Measurements from ENCODE around the gene CDK6. TPM values are rescaled to one million over a fixed set of nuclear protein-coding genes. Genes with fewer than 3 reads are reported as not detected.

CDK6 gene
- total RNA-seq, 2 donors from 2014 or later, result 13.6 to 39.9 TPM

DNA sequence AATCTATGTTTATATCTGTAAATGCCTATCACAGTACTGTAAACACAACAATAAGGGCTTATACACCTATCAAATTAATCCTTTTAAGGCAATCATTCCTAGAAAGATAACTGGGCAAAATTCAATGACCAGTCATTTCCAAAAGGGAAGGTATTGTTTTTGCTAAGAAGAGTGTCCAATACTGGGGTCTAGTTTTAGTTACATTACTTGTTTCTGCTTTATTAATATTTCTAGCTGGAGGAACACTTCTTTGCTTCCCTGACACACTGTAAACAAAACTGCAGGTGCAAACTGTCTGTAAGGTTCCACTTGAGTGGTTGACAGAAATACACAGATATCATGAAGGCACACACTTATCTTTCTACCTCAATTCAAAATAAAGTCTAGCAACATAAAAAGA, 162.0 kb downstream of the CDK6 start:
- H3K27ac ChIP-seq, result no peak overlapping the region
- H3K36me3 ChIP-seq, result no peaks in the 10 kb centered on the region
- H3K9me3 ChIP-seq, result no peaks in the 10 kb centered on the region
- intact Hi-C loops (cut with DNase I), result no loop called here
- no peaks in the 10 kb centered on the region for H3K27me3 ChIP-seq (replicated peaks; ENCODE audit: insufficient read depth)
- DNase-seq (ENCODE audit: low spot score), result no peak
- no peak for TF ChIP-seq POLR2AphosphoS5 (IDR thresholded peaks at IDR 0.05)
- TF ChIP-seq, protein P1, sequence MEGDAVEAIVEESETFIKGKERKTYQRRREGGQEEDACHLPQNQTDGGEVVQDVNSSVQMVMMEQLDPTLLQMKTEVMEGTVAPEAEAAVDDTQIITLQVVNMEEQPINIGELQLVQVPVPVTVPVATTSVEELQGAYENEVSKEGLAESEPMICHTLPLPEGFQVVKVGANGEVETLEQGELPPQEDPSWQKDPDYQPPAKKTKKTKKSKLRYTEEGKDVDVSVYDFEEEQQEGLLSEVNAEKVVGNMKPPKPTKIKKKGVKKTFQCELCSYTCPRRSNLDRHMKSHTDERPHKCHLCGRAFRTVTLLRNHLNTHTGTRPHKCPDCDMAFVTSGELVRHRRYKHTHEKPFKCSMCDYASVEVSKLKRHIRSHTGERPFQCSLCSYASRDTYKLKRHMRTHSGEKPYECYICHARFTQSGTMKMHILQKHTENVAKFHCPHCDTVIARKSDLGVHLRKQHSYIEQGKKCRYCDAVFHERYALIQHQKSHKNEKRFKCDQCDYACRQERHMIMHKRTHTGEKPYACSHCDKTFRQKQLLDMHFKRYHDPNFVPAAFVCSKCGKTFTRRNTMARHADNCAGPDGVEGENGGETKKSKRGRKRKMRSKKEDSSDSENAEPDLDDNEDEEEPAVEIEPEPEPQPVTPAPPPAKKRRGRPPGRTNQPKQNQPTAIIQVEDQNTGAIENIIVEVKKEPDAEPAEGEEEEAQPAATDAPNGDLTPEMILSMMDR (IDR thresholded peaks at IDR 0.05), result no peak
- no peak for TF ChIP-seq POLR2A (IDR thresholded peaks at IDR 0.05)
- no peak overlapping the region for H3K4me3 ChIP-seq
- no peaks in the 10 kb centered on the region for H3K4me1 ChIP-seq (replicated peaks)

DNA sequence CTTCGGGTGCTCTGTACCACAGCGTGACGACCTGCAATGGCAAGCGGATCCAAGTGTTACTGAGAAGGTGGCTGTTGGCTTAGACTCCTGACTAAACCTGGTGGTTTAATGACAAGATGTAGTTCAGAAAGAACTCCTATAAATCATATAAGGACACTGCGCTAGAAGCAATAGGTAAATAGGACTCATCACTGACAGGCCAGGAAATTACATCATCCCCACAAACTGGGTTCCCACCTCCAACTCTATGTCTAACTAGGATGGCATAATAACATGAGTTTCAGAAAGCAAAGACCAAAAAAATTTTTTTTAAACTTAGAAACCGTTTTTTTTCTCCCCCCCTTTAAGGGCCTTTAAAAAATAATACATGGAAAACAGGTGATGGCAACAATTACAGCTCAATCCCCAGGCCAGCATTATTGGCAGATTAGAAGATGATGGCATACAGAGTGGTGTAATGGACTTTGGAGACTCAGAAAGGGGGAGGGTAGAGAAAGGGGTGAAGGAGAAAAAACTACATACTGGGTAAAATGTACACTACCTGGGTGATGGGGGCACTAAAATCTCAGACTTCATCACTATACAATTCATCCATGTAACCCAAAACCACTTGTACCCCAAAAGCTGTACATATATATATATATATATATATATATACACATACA, 164.7 kb downstream of the CDK6 start:
- no peak overlapping the region for H3K4me3 ChIP-seq
- intact Hi-C loops (cut with DNase I), result no loop called here
- H3K9me3 ChIP-seq, result no peaks in the 10 kb centered on the region
- no peaks in the 10 kb centered on the region for H3K27me3 ChIP-seq (replicated peaks; ENCODE audit: insufficient read depth)
- 90% methylated on average over 6 of the region's 6 CpGs for WGBS
- no peak overlapping the region for H3K27ac ChIP-seq
- no peaks in the 10 kb centered on the region for H3K36me3 ChIP-seq
- DNase-seq (ENCODE audit: low spot score), result no peak
- TF ChIP-seq POLR2AphosphoS5 (IDR thresholded peaks at IDR 0.05) (no peak), POLR2A (IDR thresholded peaks at IDR 0.05) (no peak)
- TF ChIP-seq, protein P1 (IDR thresholded peaks at IDR 0.05), result no peak
- H3K4me1 ChIP-seq (replicated peaks), result no peaks in the 10 kb centered on the region

DNA sequence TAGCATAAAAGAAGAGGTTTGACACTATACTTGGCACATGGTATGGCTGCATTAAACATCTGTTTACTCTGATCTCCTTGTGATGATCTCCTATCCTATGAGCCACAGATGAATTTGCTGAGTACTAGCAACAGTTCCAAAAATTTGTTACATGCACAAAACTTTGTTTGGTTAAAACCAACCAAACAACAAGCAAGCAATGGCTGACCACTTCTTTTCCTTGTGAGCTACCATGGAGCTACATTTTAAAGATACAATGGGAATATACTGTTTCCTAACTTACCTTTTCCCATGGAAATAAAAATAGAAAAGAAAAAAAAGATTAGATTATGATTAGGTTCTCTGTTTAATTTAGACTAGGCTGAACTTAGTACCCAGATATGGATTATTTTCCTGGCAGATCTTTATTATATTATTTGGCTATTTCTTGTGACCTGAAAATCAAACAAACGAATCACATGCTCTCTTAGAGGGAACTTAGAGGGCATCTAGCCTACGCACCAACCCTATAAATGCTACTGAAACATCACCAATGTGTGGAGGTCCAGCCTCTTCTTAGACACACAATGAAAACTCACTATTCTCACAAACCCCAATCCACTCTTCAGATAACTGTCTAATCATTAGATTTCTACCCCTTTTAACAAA, 166.0 kb downstream of the CDK6 start:
- TF ChIP-seq, protein P1 (IDR thresholded peaks at IDR 0.05), result no peak
- TF ChIP-seq POLR2A (IDR thresholded peaks at IDR 0.05) (no peak), POLR2AphosphoS5 (IDR thresholded peaks at IDR 0.05) (no peak)
- H3K36me3 ChIP-seq, result no peaks in the 10 kb centered on the region
- no peak for DNase-seq (ENCODE audit: low spot score)
- no peaks in the 10 kb centered on the region for H3K4me1 ChIP-seq (replicated peaks)
- no peak overlapping the region for H3K4me3 ChIP-seq
- no peaks in the 10 kb centered on the region for H3K27me3 ChIP-seq (replicated peaks; ENCODE audit: insufficient read depth)
- no peak overlapping the region for H3K27ac ChIP-seq
- no peaks in the 10 kb centered on the region for H3K9me3 ChIP-seq
- 95% methylated on average over 2 of the region's 2 CpGs for WGBS
- intact Hi-C loops (cut with DNase I), result no loop called here

DNA sequence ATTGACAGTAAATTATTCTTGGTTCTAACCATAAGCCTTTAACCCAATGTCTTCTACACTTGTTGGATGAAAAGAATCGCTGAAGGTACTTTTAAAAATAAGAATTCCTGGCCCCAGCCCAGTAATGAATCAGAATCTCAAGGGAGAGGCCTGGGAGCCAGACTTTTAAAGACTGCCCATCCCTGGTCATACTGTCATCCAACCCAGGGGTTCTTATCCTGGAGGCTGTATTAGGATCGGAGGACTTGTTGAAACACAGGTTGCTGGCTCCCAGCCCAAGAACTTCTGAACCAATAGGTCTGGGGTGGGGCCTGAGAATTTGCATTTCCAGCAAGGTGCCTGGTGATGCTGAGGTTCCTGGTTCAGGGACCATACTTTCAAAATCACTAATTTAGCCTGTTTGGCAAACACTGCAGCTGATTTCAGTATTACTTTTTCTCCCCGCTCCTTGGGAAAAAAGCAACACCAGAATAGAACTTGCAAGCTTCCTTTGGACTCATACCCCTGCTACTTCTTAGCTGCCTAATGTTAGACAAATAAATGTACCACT, 166.7 kb downstream of the CDK6 start:
- intact Hi-C loops (cut with DNase I), result no loop called here
- WGBS, result 78% methylated on average over 3 of the region's 3 CpGs
- H3K27ac ChIP-seq, result no peak overlapping the region

More for the DNA sequence above, 166.7 kb downstream of the CDK6 start:
- H3K9me3 ChIP-seq, result no peaks in the 10 kb centered on the region
- no peak for DNase-seq (ENCODE audit: low spot score)
- no peak overlapping the region for H3K4me3 ChIP-seq
- no peaks in the 10 kb centered on the region for H3K36me3 ChIP-seq
- no peaks in the 10 kb centered on the region for H3K27me3 ChIP-seq (replicated peaks; ENCODE audit: insufficient read depth)
- H3K4me1 ChIP-seq (replicated peaks), result no peaks in the 10 kb centered on the region
- TF ChIP-seq, protein P1 (IDR thresholded peaks at IDR 0.05), result no peak
- TF ChIP-seq POLR2AphosphoS5 (IDR thresholded peaks at IDR 0.05) (no peak), POLR2A (IDR thresholded peaks at IDR 0.05) (no peak)

Data from prostate gland (tissue), 2 donors.